Measurements from ENCODE around the gene R3HCC1L.
A peak's percentile ranks its signal among the peaks of the same experiment; 100 is the strongest.

Gene R3HCC1L

GRCh38 chr10:98106531-98106930 lies 27.9 kb upstream of the R3HCC1L start:
- no peak for TF ChIP-seq CTCF (IDR thresholded peaks at IDR 0.05; ENCODE audit: insufficient read depth, low read depth, low read length, missing control alignments)
- no peak overlapping the region for H3K4me3 ChIP-seq (ENCODE audit: low read length)
- DNase-seq (ENCODE audit: low read depth) = peak; percentile 80

- TF ChIP-seq CTCF (IDR thresholded peaks at IDR 0.05; ENCODE audit: insufficient read depth, low read depth, low read length, missing control alignments) = no peak
- DNase-seq (ENCODE audit: low read depth) = no peak
- no peak overlapping the region for H3K4me3 ChIP-seq (ENCODE audit: low read length)
These were observed 26.6 kb upstream of the R3HCC1L start for GRCh38 chr10:98107644-98108430.

GRCh38 chr10:98110356-98110755 lies 24.1 kb upstream of the R3HCC1L start:
- no peak for DNase-seq (ENCODE audit: low read depth)
- no peak overlapping the region for H3K4me3 ChIP-seq (ENCODE audit: low read length)
- no peak for TF ChIP-seq CTCF (IDR thresholded peaks at IDR 0.05; ENCODE audit: insufficient read depth, low read depth, low read length, missing control alignments)

GRCh38 chr10:98115031-98115787 lies 19.2 kb upstream of the R3HCC1L start:
- no peak overlapping the region for H3K4me3 ChIP-seq (ENCODE audit: low read length)
- DNase-seq (ENCODE audit: low read depth) = no peak
- TF ChIP-seq CTCF (IDR thresholded peaks at IDR 0.05; ENCODE audit: insufficient read depth, low read depth, low read length, missing control alignments) = no peak

GRCh38 chr10:98119891-98120290 lies 14.6 kb upstream of the R3HCC1L start:
- peak; percentile 73 for DNase-seq (ENCODE audit: low read depth)
- H3K4me3 ChIP-seq (ENCODE audit: low read length) = no peak overlapping the region
- TF ChIP-seq CTCF (IDR thresholded peaks at IDR 0.05; ENCODE audit: insufficient read depth, low read depth, low read length, missing control alignments) = no peak

GRCh38 chr10:98125940-98126631 lies 8.4 kb upstream of the R3HCC1L start:
- DNase-seq (ENCODE audit: low read depth) = no peak
- no peak for TF ChIP-seq CTCF (IDR thresholded peaks at IDR 0.05; ENCODE audit: insufficient read depth, low read depth, low read length, missing control alignments)
- H3K4me3 ChIP-seq (ENCODE audit: low read length) = no peak overlapping the region

All from epithelial cell of esophagus (primary cell).